ENCODE data around the gene CREB3L2.

CREB3L2 gene

DNA sequence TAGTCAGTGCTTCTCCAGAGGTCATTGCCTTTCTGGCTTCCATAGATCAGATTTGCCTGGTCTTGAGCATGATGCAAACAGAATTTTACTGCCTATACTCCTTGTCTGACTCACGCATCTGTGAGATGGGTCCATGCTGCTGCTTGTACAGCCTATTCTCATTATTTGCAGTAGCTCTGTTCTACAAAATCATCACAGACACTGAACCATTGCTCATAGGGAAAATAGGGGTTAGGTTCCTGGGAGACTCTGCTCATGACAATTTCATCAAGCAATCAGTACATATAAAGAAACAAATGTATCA is 7.4 kb upstream of the CREB3L2 start:
- DNase-seq: no peak

DNA sequence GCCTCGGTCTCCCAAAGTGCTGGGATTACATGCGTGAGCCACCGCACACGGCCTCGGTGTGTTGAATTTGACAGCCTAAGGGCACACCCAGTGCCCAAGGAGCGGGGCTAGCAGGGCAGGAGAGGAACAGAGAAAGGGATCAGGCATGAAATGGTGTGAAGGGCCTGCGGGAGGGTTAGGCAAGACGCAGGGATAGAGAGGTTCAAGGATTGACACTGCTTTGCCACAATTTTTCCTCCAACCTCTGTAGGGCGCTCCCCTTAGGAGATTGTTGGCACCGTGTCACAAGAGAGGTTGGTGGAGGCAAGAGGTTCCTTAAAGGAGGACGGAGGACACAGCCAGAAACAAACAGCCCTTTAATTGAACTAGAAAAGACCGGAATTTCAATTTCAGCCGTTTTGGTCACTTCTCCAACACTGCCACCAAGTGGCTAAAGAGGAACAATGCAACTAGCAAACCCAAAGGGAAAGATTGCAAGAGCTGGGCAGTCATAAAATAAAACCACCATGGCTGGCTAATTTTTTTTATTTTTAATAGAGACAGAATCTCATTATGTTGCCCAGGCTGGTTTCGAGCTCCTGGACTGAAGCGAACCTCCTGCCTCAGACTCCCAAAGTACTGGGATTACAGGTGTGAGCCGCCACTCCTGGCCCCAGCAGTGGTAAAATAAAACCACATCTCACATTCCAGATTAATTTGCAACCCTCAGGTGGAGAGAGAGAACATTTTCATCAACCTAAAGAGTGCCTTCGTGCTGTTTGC is 6.9 kb upstream of the CREB3L2 start:
- DNase-seq: peak; percentile 78

DNA sequence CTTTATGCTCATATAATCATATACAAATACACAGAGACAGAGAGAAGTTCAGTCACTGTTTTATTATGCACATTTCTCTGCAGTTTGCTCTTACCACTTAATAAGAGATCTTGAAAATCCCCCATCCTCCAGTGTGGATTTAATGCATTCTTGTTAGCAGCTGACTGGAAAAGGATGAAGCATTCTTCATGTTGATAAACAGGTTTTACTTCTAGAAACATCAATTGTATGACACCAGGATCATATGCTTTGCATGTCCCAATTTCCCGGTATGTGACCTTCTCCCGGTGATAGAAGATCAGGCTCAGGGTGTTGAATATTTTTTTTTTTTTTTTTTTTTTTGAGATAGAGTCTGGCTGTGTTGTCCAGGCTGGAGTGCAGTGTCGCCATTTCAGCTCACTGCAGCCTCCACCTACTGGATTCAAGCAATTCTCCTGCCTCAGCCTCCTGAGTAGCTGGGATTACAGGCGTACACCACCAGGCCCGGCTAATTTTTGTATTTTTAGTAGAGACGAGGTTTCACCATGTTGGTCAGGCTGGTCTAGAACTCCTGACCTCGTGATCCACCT is 6.2 kb upstream of the CREB3L2 start:
- no peak for DNase-seq

DNA sequence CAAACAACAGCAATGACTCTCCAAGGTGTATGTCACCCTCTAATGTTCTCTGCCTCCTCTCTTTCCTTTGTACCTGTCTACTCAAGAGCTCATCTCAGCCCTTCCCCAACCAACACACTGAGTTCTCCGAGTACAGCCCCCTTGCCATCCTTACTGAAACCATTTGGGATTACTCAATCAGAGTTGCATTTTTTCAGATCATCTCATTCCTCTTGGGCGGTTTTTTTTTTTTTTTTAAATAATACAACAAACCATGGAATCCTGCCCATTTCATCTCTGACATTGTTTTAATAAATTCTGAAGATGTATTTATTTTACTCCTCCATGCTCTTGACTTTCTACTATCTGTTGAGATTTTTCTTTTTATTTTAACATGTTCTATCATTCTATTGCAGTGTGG is 4.2 kb upstream of the CREB3L2 start:
- DNase-seq: no peak

DNA sequence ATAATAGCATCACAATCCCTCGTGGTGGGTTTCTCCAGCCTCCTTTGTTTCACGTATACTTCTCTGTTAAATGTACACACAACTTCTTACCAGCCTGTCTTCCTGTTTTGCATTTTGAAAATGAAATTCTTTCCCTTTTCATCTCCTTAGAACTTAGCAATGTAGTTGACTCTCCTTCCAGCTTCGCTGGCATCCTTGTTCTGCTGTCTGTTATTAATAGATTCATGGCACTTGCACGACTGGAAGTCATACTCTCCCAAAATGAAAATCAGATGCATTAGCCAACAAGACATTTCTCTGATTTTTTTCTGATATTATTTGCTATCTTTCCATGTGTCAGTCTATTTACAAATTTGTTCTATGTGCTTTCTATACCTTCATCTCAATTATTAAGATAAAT is 3.0 kb upstream of the CREB3L2 start:
- DNase-seq: no peak

DNA sequence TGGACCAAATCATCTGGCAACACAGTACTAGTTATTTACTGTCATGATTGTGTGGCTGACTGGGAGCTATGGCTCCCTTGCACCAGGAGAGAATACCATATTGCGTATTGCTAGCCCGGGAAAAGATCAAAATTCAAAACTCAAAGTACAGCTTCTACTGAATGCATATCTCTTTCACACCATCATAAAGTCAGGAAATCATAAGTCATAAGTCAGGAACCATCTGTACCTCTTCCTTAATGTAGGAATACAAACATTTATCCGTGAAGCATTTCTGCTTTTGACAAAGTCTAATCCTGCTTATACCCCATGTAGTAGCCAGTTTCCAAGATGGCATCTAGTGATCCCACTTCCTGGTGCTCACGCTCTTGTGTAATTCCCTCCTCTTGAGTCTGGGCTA is 2.2 kb upstream of the CREB3L2 start:
- DNase-seq: no peak

DNA sequence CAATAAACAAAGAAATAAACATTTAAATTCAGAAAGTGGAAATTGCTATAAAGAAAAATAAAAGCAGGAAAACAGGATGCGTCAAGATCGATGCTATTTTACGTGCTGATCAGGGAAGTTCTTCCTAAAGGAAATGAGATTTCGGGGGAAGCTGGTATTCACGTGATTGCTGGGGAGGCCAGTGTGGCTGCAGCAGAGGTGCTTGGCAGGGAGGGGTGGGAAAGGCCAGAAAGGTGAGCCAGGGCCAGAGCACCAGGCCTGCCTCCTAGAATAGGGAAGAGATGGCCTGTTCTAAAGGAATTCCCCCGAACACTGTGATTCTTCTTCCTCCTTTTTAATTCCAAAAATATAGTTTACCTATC is 923 bp upstream of the CREB3L2 start:
- no peak for DNase-seq

DNA sequence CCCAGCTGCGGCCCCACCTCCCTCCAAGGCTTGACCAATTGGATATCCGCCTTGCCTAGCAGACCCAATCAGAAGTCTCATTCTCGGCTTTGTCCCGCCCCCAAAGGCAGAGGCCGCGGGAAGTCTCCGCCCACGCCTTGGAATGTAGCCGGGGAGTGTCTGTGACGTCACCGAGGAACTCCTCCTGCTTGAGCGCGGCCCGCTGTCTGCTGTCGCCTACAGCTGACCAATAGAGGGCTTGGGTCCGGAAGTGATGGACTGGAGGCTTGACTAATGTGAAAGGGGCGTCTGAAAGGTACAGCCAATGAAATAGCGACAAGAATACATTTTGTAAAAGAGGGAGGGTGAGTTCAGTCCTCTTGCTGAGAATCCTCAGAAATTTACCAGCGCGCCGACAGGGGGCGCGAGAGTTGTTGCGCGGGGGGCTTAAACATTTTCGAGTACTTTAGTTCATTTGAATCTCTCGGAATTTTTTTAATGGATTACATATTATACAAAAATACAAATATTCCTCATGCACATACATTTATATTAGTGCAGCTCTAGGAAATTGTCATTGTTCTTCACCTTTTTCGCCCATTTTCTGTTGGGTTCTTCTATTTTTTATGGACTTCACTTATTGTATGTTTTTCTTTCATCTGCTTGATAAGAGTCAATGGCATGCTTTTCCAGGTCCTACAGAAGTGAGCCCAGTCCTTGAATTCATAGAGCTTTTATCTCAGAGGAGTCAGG is 376 bp upstream of the CREB3L2 start:
- peak; percentile 100 for DNase-seq

DNA sequence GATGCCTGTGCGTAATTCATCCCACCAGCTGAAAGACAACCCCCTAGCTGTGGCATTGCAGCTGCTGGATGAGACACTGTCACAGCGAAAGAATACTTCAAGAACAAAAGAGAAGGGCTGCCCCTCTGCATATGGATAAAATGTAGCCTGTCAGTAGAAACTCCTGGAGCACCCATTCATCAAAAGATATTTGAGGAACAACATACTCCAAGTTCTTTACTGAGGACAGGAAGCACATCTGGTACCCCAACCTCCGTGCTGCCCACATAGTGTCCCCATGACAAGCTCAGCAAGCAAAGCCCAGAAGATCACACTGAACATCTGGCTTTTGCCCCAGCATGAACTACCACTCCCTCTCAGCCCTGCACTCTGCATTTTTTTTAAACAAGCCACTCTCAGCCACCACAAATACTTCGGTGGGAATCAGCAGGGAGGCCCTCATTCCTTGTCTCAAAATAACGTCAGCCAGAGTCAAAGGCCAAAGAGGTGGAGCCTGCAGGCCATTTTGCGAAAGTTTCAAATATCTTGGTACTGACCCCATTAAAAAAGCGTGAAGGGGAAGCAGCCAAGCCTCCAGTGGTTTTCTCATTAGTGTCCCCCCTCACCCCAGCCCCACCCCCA is 1.7 kb downstream of the CREB3L2 start:
- DNase-seq: peak; percentile 30

DNA sequence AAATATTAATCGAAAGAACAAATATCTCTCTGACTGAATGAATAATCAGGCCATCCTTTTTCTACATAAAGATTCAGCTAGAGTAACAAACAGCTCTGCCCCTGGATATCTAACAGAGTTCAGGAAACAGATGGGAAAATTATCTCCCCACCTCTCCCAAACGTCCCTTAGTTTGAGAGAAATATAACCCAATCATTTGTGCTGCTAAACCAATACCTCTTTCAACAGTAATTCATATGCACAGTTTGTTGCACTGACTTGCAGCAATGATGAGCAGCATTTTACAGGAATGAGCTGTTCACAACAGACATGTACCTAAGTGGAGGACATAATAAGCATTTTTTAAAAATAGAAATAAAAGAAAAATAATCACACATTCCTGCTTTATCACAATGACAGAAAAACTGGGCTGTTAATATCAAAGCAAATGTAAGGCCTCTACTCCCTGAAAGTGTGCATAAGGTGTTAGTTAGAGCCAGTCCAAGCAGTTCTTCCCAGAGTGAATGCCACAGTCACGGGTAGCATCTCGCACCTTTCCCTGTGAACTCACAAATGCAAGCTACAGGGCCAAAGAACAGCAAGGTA is 2.3 kb downstream of the CREB3L2 start:
- no peak for DNase-seq

DNA sequence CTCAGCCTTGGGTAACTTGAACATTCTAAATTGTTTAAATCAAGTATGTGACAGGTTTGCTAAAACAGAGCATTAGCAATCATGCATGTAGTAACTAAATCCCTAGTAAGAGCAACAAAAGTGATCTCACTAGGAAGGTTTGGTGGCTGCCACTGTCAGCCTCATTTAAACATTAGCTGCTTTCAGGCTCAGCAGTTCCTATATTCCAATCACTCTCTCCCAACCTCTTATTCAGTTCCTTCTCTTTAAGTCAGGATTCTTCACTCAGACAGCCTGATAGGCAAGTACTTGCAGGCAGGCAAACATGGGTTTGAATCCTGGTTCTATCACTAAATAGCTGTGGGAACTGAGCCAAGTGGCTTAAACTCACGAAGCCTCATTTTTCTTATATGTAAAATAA is 3.6 kb downstream of the CREB3L2 start:
- no peak for DNase-seq

DNA sequence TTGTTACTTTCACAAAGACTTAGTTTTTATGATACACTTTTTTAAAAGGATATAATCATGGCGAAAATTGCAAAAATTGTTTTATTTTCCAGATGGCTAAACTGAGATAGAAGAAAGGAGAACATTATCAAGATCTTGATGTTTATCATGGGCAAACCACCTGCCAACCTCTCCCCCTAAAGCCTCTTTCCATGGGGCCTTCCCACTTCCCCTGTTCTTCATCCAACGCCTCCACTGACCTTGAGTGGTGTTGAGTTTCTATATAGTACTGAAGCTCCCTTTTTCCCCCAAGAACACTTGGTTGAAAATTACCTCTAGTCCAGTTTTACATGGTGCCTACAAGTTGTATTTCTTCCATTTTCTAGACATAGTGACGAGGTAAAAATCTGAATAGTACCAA is 5.0 kb downstream of the CREB3L2 start:
- DNase-seq: no peak

DNA sequence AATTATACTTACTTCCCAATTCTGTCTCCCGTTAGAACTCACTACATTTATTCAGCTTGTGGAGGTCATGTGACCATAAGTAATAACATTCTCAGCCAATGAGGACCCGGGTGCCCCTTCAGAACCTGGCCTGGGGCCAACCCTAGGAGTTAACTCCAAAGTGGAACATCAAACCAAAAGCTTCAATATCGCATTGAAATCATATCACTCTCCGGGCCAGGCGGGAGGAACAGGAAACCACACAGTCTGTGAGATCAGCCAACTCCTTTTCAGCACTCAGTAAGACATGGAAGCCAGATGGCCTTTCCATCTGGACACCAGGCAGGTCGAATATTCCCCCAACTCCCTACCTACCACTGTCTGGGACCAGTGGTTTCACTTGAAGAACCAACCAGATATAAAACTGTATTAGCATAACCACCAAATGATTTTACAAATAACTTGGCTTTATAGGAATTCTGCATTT is 5.5 kb downstream of the CREB3L2 start:
- no peak for DNase-seq

DNA sequence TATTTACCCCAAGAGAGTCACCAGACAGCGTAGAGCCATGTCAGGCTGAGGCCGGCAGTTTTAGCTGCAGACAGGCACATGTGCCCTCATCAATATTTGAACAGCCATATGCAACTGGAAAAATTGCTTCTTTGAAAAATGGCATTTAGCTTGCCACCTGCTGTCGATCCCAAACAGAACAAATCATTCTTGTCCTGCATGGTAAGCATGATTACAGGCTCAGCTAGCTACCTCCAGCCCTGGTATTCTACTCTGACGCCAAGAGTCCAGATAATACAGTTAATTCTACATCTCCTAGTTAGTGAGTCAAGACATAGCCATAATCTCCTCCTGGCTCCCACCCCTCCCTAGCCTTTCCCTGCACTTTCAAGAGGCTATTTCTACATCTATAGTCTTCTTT is 7.7 kb downstream of the CREB3L2 start:
- DNase-seq: peak; percentile 28

DNA sequence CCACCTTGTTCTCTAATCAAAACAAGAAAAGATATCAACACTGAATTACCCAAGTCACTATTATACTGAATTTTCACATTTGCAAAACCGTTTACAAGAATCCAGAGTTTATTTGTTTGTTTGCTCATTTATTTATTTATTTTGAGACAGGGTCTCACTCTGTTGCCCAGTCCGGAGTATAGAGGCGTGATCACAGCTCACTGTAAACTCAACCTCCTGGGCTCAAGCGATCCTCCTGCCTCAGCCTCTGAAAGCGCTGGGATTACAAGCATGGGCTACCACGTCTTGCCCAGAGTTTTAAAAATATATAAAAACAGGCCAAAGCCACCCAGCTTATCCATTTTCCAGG is 8.5 kb downstream of the CREB3L2 start:
- no peak for DNase-seq

DNA sequence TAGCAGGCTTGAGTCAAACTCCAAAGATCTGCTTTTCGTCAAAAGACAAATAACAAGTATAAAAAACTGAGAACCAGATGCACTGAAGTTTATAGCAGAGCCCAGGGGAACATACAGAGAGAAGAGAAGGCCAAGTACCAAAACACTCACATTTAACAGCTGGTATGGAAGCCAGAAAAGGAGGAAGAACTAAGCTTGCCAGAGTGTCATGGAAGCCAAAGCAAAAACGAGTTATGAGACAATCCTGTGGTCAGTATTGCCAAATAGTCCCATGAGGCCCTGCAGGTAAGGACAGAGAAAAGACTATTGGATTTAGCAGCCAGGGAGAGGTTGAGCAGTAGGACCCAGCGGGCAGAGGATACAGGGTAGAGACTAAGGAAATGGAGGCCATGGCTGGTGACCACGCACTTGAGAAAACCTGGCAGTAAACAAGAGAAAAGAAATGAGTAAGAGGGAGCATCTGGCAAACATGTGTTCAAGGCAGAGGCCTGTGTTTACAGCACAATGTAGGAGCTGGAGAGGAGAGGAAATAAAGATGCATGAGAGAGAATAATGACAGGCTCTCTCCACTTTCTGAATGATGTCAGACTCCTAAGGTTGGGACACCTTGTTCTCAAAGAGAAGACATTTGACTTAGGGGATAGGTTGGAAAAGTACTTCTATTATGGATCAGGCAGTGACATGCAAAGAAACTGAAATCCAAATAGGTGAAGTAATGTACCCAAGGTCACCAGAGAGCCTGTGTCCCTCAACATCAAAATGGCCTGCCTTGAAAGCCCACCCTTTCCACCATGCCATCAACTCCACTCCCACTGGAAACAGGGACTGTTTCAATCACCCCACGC is 9.1 kb downstream of the CREB3L2 start:
- DNase-seq: no peak

DNA sequence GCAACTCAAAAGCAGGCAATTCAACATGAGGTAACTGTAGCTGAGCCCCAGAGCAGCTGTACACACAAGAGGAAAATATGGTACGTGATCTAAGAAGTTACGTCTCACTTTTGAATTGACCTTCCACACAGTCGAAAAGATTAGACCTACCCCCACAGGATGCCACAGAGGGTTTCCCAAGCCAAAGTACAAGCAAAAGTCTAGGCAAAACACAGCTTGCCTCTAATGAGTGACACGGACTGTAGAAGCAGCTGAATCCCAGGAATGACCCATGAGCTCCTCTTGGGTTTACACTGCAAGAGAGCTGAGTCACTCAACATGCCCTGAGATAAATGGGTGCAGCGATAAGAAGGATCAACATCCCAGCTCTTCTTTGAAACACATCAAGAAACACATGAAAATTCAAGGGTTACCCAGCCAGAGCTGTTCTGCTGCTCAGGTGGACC is 9.8 kb downstream of the CREB3L2 start:
- no peak for DNase-seq

DNA sequence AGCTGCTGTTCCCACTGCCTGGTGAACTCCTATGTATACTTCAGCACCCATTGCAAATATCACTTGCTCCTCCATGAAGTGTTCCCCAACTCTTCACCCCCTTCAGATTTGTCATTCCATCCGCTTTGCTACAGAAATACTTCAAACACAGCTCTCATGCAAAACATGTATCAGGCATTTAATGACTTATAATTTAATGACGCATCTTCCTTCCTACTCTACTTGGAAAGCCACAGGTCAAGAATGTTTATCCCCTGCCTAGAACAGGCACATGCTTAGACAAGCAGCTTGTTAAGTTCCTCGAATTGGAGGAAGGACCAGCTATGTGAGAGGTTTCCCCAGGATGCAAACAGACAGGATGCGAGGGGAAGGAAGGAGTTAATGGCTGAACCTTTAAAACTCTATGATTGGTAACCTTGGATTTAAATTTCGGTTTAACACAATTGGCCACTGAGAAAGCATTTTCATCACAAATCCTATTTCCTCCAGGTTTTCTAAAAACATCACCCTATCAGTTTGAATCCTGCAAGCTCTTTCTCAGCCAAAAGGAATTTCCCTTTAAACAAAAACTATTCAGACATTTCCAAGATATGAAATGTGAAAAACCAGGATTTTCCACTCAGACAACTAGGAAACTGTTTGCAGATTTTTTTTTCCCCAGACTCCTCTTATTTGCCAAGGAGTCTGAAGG is 11.5 kb downstream of the CREB3L2 start:
- no peak for DNase-seq

DNA sequence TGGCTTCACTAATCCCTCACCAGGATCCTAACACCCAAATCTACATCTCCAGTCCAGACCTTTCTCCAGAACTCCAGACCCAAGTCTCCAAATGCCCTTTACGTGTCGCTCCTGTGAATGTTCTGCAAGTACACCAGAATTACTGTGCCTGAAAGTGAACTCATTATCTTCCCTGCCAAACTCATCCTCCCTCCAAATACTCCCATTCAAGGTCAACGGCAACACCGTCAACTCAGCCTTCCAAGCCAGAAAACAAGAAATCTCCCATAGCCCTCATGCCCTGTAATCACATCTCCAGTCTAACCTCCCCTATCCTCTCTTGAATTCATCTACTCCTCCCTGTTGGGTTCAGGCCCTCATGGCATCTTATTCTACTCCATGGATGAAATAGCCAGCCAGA is 12.3 kb downstream of the CREB3L2 start:
- no peak for DNase-seq

DNA sequence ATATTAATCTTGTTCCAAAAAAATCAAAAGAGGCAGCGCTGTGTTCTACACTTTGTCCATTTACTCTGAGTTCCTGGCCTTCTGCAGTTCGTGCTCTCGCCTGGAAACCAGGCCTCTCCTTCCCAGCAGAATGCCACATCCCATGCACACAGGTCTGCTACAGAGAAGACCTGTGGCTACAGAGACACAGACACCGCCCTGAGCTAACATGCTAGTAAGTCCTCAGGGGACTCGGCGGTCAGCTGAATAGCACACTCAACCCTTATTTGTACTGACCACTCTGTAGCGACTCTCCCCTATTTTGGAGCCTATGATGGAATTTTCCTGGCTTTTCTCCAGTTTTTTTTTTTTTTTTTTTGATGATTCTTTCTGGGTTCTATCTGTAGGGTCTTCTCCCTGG is 12.8 kb downstream of the CREB3L2 start:
- no peak for DNase-seq

DNA sequence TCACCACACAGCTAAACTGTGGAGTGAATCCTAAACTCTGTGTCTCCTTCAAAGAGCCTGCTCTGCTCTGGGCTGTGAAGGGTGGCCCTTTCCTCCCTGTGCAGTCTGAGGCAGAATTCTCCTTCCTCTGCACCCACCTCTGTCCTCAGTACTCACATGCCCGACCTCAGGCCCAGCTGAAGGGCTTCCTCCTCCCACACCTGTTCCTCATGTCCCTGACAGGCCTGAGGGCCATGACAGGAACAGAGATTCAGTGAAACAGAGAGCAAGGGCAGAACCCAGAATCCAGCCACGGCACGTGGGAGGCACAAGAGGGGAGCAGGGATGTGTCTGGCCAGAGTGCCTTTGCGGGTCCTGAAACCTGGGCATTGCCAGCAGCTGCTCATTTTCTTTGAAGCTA is 13.9 kb downstream of the CREB3L2 start:
- DNase-seq: no peak

DNA sequence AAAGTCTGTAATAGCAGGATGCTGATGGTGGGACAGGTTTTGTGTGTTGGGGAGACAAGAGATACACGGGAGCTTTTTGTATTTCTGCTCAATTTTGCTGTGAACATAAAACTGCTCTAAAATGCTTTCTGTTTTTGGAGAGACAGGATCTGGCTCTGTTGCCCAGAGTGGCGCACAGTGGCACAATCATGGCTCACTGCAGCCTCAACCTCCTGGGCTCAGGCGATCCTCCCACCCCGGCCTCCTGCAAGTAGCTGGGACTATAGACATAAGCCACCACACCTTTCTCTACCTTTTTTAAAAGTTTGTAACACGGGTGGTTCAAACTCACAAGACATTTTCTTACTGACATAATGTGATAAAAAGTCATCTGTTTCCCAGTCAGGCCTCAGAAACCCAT is 14.3 kb downstream of the CREB3L2 start:
- no peak for DNase-seq

All from NCI-H2227 treated with DMSO at 0.1 percent for 48 hours (cell line).